GM18858 (cell line): ENCODE measurements around the gene HOXB3.

Source experiments
- ATAC-seq: cut with Tn5 transposase; IDR thresholded peaks from one replicate; pipeline ENCODE4 v1.9.1; 2021; ENCODE audit not compliant: unreplicated experiment

HOXB3 gene

DNA sequence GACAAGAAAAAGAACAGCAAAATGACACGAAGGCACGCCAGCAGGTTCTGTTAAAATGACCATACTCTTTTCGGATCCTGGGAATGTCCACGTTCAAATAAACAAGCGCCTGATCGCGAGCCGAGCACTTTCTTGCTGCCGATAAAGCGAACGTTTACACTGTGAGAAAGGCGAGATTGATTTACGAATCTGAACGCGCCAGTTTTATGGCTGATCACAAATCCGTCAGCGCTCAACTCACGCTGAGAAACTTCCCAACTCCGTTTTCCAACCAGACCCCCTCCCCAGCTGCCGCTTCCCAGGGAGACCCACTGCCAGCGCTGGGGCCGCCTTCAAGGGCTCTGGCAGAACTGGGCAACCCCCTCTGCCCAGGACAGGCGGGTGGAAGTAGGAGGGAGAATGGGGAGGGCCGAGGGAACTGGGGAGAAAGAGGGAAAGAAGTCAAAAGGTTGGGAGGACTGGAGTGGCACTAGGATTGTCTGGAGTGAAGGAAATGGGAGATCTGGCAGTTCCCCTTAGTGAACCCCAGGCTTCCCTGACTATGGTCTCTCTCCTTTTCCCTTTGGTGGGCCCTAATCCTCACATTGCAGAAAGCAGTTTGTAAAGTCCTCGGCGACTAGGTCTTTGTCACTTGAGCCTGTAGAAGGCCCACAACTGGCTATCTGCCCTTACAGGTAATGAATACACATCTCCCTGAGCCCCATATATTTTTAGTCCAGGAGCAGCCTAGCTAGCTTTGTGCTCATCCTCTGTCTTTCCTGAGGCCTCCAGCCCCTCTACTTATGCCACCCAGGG, 18.8 kb downstream of the HOXB3 start:
- ATAC-seq = no peak

DNA sequence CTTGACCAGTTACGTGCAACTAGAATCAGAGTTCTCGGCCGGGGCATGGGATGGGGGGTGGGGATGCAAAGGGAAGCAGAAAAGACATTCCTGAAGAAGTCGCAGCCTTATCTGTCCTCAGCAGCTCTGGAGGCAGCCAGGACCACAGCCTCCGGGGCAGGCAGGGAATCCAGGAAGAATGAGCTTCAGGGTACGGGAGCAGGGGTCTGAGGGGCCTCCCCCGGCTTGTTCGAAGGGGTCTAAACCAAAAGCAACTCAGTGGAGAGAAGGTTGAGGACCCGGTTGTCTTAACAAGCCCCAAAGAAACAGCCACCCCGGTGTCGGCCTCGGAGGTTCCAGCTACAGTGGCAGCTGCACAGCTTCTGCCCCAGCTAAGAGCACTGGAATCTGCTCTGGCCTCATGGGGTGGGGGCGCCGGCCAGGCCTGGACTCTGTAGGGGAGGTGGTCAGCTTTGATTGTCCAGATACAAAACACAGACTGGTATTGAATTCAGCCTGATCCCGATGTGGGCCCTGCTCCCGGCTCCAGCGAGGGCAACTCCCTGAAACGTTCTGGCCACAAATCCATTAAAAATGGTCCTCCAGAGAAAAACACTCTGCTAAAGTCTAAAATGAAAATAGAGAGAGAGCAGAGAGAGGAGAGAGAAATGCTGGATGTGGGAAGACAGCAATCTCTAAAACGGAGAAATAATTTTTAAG, 19.6 kb downstream of the HOXB3 start:
- ATAC-seq = no peak

- ATAC-seq = no peak
Measured at GRCh38 chr17:48569674-48570324, 20.2 kb downstream of the HOXB3 start.

DNA sequence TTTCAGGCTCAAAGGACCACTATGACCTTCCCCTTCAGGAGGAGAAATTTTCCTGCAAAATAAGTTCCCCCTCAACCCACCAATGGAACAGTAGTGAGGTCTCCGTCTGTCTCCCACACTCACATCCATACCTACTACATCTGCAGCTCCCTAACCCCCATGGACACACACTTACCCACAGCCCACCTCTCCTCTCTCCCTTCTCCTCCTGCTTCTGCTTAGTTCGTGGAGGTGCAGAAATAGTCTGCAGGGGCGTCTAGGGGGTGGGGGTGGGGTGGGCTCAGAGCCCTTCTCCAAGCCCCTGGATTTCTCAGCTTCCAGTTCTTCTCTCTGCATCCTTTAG, 20.8 kb downstream of the HOXB3 start:
- no peak for ATAC-seq

- no peak for ATAC-seq
Measured at GRCh38 chr17:48568499-48569239, 21.4 kb downstream of the HOXB3 start.

GRCh38 chr17:48567646-48568354, 22.2 kb downstream of the HOXB3 start:
- ATAC-seq = no peak

- ATAC-seq = no peak
Measured at GRCh38 chr17:48567209-48567608, 22.8 kb downstream of the HOXB3 start.

- ATAC-seq = no peak
Measured at GRCh38 chr17:48566717-48567116, 23.3 kb downstream of the HOXB3 start.

DNA sequence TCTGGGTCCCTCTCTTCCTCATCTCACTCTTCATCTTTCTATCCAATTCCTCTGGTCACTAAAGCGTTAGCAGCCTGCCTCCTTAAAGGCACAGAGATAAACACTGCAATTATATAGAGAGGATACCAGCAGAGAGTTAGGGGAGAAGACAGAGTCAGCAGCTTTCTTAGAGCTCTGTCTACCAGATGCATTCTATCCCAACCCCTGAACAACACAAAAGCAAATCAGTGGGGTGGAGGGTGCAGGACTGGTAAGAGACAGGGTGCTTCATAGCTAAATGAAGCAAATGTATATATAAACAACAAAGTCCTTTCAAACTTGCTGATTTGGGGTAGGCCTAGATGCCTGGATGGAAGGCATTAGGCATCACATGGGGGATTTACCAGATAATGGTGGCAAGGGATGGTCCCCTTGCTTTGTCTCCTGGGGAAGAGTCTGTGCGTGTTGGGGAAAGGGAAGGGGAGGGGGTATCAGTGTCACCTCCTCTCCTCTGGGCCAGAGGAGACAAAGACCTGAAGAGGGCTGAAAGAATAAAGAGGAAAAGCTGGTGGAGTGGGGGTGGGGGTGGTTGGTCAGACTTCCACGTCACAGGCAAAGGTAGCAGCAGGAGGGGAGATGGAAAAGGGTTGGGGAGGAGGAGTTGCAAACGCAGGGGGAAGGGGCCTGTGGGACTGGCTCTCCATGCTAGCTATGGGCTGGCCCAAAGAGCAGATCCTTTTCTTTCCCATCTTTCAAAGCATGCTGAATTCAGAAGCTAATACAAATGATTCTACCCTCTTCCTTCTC, 23.9 kb downstream of the HOXB3 start:
- no peak for ATAC-seq

GRCh38 chr17:48565022-48565554, 25.0 kb downstream of the HOXB3 start:
- ATAC-seq = no peak

- ATAC-seq = no peak
Measured at GRCh38 chr17:48564188-48565021, 25.6 kb downstream of the HOXB3 start.

DNA sequence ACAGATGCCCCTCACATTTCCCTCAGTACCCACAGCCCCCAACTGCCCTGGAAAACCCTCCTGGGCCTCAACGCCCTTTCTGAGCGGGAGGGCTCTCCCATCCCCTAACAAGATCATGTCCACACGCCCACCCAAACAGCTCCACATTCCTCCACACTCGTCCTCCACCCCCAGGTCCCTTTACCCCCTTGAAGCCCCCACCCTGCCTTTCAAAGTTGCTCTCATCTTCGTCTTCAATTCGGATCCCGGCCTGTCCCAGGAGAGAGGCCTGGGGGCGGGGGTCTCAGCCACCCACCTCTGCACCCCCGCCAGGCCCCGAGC, 26.2 kb downstream of the HOXB3 start:
- no peak for ATAC-seq

- ATAC-seq = no peak
Measured at GRCh38 chr17:48563385-48563838, 26.6 kb downstream of the HOXB3 start.

DNA sequence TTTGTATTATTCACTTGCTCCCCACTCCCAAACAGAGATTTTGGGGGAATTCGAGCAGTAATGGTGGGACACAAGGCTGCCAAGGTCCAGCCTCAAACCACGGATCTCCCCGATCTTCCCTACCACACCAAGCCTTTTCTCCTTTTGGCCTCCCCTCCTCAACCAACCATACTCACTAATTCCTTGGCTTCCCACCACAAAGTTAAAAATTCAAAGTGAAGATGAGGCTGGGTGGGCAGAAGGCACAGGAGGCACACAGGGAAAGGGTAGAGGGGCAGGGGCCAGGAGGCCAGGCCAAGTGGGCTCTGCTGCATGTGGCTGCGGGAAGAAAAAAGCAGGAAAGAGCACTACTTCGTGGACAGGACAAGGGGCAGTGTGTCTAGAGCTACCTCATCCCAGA, 27.1 kb downstream of the HOXB3 start:
- no peak for ATAC-seq

DNA sequence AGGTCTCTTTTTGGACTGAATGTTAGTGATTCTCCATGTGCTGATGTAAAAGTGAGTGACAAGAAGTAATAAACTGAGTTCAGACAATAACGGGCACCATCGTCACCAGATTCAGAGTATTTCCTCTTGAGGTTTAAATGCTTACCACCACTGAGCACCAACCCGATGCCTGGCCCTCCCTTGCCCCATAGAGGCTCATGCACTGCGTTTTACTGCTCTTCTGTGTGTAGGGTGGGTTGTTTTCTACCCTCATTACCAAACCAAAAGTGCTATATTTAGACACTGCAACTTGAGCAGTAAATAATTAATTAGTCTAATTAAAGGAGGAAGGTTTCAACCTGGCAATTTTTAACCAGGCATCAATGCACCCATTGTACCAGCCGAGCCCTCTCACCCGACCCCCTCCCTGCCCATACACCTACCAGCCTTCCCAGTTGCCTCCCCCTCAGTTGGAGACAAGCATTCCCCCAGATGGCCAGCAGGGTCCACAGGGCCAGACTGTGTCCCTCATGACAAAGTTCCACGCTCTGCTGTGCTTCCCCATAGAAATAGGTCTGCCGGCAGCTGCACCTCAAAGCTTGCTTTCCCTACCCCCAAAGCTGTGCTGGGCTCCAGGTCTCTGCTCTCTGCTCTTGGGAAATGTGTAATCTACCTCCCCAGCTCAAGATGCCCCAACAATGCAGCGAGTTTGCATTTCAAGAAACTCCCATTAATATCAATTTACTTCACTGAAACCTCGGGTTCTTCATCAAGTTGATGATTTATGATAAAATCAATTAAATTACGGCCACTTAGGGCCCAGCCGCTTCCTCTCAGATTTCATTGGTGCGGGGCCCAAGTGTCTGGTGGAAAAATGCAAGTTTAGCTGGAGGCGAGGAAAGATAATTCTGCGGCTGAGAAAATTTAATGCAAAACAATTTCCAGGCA, 27.9 kb downstream of the HOXB3 start:
- ATAC-seq = no peak

DNA sequence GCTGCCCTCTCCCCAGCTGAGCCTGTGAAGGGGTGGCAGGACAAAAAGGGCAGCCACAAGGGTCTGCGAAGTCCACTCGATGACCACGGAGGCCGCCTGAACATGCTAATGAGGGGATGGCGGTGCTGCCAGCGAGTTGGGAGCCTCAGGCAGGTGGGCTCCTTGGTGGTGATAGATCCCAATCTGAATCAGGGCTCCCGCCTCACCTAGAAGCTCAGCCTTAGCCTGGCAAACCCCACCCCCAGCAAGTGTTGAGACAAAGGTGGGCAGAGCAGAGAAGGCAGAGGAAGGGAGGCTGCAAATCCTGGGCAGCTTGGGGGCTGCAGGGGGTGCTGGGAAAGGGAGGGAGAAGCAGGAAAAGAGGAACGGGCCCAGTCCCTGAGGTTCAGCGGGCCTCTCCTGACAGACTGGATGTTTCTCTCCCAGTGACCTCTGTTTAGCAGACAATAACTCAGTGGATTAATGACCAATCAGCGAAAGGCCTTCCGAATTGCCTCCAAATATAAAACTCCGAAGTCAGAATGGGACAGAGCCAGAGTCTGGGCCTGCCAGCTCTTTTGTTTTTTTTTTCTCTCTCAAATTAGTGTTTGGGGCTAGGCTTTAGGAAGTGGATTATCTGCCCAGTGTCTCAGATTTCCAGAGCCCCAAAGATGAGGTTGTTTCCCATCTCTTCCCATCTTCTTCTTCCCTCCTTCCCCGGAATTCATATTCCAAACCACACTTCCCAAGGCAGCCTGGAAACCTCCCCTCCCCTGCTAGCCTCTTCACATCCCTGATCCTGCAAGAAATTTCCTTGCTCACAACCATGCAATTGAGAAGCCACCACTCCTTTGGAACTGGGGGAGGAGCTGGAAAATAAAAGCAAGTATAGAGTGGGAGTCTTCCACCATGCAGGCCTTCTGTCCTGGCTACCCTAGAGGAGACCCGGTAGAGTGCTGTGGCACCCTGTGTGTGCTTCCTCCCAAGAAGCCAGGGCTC, 29.9 kb downstream of the HOXB3 start:
- ATAC-seq = no peak
